GM19023 (cell line): ENCODE data around the gene ZSCAN20.

Source experiments
- ATAC-seq: cut with Tn5 transposase; IDR thresholded peaks from one replicate; pipeline ENCODE4 v1.9.1; 2021; ENCODE audit warnings: mild to moderate bottlenecking, moderate library complexity; ENCODE audit not compliant: unreplicated experiment

The ZSCAN20 gene

DNA sequence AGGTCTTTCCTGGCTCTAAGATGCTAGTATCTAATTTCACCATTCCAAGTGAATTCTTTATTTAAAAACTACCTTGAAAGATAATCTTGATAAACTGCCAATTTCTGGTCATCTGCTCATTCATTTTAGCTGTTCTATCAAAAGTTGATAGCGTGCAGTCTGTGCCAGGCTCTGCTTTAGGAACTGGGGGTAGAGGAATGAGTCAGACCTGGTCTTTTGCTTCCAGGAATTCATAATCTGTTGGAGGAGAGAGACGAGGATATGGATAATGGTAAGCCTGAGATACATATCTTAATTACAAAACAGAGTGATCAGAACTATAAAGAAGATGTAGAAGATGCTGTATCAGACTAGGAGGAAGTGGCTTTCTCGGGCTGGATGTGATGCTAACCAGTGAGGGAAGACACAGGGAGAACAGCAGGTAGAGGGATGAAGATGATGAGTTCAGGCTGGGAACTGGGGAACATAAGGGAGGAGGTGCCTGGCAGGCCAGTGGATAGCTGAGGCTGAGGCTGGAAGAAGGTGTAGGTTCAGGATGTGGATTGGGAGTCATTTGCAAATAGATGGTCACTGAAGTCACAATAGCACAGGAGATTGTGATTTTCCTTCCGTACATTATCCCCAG is 29.3 kb upstream of the ZSCAN20 start:
- no peak for ATAC-seq

- no peak for ATAC-seq
Measured at GRCh38 chr1:33443705-33444180, 28.7 kb upstream of the ZSCAN20 start.

GRCh38 chr1:33445108-33445507 is 27.3 kb upstream of the ZSCAN20 start:
- no peak for ATAC-seq

DNA sequence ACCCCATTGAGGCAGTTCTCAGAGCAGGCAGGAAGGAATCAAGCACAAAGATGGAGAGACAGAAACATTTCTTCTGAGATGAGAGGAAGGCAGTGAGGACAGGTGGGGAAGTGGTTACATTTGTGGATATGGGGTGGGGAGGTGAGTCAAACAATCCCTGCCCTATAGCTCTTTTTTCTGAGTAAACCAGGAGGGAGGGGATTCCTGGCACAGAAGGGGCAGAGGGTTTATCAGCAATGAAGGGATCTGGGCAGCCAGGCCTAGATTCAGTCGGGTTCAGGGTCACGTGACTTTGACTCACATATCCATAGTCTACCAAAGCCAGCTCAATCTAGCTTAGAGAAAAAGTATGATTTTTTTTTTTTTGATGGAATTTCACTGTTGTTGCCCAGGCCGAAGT is 25.9 kb upstream of the ZSCAN20 start:
- no peak for ATAC-seq

DNA sequence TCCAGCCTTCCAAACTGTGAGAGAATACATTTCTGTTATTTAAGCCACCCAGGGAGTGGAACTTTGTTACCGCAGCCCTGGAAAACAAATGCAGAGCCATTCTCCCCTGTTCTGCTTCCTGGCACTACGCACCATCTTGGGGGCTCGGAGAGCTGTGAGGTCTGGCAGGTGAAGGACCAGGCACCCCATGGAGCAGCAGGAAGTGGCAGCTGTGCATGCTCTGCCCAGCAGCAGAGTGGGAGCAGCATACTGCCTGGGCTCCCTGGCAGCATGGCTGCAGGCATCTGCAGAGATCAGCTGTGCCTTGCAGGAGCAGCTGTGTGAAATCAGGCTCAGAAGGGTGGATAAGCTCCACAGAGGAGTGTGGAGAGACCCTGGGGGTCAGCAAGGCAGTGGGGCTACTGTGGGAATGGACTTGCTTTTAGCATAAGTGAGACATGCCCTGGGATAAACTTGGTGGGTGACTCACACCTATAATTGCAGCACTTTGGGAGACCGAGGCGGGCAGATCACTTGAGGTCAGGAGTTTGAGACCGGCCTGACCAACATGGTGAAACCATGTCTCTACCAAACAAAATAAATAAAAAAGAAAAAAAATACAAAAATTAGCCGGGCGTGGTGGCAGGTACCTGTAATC is 17.7 kb upstream of the ZSCAN20 start:
- ATAC-seq, result no peak

DNA sequence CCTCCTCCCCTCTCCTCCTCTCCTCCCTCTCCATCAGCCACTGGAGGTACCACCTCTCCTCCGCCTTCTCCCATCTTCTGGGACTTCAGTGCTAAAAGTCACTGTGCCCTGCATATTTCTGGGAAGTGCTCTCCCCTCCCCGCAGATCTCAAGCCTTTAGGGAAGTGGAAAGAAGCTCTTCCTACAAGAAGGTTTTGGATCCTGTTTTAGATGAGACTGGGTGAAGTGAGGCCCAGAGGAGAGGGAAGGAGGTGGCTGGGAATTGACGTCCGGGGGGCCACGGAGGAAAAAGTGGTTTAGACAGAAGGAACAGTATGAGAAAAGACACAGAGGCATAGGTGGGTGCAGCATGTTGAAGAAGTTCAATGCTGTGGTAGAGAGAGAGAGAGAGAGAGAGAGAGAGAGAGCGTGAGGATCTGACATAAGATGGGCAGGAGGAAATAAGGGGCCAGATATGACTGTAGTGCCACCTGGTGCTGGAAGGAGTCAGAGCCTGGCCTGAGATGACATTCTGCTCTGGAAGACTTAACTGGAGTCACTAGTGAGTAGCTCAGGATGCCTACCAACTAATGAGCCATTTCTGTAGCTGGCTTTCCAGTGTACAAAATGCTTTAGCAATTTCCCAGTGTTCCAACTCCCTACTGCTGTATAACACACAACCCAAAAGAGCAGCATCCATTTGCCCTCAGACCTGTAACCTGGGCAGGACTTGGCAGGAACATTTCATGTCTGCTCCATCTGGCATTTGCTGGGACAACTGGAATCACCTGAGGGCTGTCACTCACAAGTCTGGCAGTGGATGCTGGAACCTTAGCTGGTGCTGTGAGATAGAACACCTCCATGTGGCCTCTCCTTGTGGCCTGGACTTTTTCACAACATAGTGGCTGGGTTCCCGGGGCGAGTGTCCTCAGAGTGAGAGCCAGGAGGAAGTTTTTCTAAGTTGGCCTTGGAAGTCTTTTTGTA is 16.6 kb upstream of the ZSCAN20 start:
- ATAC-seq, result peak; percentile 57

GRCh38 chr1:33456502-33456886 is 16.0 kb upstream of the ZSCAN20 start:
- ATAC-seq, result no peak

- no peak for ATAC-seq
Measured at GRCh38 chr1:33459691-33460090, 12.8 kb upstream of the ZSCAN20 start.

DNA sequence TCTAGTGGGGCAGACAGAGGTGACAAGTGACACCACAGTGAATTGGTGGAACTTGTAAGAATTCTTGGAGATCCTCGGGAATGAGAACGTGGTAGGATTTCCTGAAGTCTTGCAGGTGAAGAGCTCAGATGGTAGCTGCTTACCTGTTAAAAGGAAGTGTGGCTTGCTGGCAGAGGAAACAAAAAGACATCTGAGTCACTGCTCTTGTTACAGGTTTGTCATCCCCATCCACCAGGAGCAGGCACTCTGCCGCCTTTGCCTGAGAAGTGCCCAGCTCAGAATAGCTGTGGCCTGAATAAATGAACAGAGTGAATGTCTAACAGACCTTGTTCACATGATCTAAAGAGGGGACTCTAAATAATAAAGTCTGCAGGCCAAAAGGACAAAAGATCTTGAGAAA is 12.3 kb upstream of the ZSCAN20 start:
- ATAC-seq, result no peak

DNA sequence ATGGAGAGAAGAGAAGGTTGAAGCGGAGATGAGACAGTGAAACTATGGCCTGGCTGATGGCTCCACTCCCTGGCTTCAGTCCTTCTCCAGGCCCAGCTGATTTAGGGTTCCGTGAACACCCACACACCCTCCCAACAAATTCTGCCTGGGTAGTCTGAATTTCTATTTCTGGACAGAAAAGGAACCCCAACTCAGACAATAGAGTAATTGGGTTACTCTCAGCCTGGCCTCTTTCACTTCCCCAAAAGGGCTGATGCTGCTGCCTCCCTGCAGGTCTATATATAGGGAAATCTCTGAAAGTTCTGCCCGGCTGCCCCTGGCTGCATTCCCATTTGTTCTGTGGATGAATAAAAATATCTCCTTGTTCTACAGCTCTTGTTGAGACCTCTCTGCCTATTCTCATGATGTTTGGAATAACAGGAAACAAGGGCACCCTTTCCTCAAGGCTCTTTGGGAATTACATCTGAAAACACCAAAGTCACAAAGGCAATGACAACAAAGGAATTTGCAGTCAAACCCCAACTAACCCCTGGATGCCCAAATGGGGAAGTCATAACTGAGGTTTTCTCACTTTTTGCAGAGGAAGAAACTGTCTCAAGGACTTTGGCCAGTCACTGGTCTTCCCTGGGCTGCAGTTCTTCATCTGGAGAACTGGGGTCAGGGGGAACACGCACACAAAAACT is 11.4 kb upstream of the ZSCAN20 start:
- no peak for ATAC-seq

- no peak for ATAC-seq
Measured at GRCh38 chr1:33462405-33463164, 9.9 kb upstream of the ZSCAN20 start.

DNA sequence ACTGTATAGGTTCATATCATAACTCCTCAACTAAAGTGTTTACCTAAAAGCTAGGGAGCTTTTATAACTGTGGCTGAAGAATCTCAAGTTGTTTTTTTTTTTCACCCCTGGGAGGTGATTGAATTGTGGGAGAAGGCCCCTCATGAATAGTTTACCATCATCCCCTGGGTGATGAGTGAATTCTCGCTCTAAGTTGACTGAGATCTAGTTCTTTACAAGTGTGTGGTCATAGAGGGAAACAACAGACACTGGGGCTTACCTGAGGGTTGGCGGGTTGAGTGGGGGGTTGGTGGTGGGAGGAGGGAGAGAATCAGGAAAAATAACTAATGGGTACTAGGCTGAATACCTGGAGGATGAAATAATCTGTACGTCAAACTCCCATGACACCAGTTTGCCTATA is 7.9 kb upstream of the ZSCAN20 start:
- no peak for ATAC-seq

DNA sequence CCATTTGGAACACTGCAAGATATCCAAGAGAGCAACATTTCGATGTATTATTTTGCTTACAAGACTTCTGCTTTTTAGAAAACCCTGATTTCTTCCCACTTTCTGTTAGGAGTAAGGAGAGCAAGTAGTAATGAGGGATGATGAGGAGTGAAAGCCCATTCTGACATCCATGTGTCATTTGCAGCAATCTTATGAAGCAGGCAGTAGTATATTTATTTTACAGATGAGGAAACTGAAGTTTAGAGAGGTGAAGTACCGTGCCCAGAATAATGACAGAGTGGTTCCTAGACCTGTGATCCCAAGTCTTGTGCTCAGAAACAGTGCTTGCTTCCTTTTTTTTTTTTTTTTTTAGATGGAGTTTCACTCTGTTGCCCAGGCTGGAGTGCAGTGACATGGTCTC is 7.1 kb upstream of the ZSCAN20 start:
- ATAC-seq, result no peak

- ATAC-seq, result no peak
Measured at GRCh38 chr1:33466159-33466558, 6.3 kb upstream of the ZSCAN20 start.

- ATAC-seq, result no peak
Measured at GRCh38 chr1:33468011-33468410, 4.4 kb upstream of the ZSCAN20 start.

DNA sequence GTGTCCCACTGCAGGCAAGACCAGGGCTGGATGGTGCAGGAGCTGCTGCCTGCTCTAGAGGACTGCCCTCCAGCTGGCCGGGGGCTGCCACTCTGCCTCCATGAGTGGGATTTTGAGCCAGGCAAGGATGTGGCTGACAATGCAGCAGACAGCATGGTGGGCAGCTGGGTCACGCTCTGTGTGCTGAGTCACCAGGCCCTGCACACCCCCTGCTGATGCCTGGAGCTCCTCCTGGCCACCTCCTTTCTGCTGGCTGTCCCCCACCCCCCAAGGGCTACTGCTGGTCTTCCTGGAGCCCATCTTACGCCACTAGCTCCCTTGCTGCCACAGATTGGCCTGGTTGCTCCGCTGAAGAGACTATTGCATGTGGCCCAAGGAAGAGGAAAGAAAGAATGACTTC is 3.9 kb upstream of the ZSCAN20 start:
- ATAC-seq, result no peak

DNA sequence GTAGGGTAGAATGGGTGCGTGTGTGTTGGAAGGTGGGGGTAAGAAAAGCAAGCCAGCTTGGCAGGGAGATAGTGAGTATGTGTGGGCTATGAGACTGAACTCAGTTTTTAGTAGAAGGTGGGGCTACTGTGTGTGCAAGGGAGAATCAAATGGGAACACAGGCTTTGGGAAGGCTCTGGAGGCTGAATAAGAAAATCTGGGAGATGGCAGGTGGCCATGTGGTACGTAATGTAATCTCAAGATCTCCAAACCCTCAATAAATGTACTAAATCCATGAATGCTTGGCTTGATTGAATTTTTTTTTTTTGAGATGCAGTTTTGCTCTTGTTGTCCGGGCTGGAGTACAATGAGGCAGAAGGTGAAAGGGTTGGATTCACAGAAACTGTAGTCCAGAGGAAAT is 3.5 kb upstream of the ZSCAN20 start:
- ATAC-seq, result no peak

DNA sequence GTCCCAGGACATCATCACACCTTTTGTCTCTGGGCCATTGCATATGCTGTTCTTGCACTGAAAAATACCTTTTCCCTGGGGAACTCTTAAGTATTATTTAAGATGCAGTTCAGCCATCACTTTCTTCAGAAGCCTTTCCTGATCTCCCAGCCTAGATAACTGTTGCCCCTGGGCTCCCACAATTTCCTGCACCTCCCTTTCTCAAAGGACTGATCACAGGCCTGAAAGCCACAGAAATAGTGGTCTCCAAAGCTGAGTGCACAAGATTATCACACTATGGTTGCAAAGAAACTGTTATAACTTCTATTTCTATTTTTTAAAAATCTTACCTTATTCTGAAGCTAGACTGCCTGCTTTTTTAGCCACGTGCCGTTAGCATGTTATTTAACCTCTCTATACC is 2.8 kb upstream of the ZSCAN20 start:
- ATAC-seq, result no peak

DNA sequence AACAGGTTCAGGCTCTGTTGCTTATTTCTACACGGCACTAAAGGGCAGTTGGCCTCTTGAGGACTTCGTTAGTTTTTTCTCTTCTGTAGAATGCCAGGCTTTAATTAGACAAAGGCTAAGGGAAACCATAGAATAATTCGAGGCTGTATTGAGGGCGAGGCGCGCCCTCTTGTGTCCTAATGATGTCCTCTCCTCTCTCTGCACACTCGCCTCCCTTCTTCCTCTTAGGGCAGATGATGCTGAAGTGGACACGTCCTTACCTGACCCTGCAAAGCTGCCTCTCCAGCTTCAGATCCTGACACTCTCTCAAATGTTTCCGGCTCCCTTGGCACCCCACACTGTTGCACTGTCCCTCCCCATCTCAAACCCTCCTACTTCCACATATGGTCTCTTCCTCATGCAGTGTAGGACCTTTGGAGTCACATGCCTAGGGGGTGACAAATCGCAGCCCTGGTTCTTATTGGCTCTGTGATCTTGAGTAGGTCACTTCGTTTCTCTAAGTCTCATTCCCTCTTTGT is 1.9 kb upstream of the ZSCAN20 start:
- no peak for ATAC-seq

DNA sequence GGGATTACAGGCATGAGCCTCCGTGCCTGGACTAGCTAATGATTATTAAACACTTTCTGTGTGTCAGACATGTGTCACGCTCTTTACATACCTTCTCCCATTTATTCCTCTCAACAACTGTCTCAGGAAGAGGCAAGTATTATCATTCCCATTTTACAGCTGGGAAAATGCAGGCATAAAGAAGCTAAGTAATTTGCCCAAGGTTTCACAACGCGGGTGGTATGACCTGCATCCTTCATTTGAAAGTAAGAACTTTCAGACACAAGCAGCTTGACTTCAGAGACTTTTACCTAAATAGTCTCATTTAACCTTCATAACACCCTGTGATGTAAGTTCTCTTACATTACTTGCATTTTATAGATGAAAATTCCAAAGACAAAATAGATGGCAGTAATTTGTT is 1.0 kb upstream of the ZSCAN20 start:
- no peak for ATAC-seq
